LHCN-M2 (cell line): ENCODE measurements around the gene ARHGEF40. TPM values are rescaled to one million over a fixed set of nuclear protein-coding genes. Genes with fewer than 3 reads are reported as not detected.
A peak's percentile ranks its signal among the peaks of the same experiment; 100 is the strongest.

Experiments used
- DNase-seq: peaks from one replicate; pipeline ENCODE4 v3.0.0-alpha.2; 2012; ENCODE audit warnings: low read depth
- total RNA-seq: library from RNA; depleted of rRNA; stranded (reverse); fragments of >200 nt; gene quantifications from 2 replicates; pipeline ENCODE4 v1.2.3, GENCODE V29; 2014

The ARHGEF40 gene
- total RNA-seq, 1 experiment from 2014 or later, result 42.0 TPM

DNA sequence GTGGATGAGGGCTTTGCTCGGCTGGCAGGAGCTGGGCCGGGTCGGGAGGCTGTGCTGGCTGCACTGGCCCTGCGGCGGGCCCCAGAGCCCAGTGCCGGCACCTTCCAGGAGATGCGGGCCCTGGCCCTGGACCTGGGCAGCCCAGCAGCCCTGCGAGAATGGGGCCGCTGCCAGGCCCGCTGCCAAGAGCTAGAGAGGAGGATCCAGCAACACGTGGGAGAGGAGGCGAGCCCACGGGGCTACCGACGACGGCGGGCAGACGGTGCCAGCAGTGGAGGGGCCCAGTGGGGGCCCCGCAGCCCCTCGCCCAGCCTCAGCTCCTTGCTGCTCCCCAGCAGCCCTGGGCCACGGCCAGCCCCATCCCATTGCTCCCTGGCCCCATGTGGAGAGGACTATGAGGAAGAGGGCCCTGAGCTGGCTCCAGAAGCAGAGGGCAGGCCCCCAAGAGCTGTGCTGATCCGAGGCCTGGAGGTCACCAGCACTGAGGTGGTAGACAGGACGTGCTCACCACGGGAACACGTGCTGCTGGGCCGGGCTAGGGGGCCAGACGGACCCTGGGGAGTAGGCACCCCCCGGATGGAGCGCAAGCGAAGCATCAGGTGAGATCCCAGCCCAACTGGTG is 11.5 kb downstream of the ARHGEF40 start:
- DNase-seq, result no peak

- no peak for DNase-seq
Observed at GRCh38 chr14:21083565-21084325, 13.6 kb downstream of the ARHGEF40 start.

GRCh38 chr14:21084396-21084795 is 14.3 kb downstream of the ARHGEF40 start:
- no peak for DNase-seq

- DNase-seq, result no peak
Observed at GRCh38 chr14:21084998-21085853, 15.1 kb downstream of the ARHGEF40 start.

- no peak for DNase-seq
Observed at GRCh38 chr14:21086908-21087293, 16.8 kb downstream of the ARHGEF40 start.

DNA sequence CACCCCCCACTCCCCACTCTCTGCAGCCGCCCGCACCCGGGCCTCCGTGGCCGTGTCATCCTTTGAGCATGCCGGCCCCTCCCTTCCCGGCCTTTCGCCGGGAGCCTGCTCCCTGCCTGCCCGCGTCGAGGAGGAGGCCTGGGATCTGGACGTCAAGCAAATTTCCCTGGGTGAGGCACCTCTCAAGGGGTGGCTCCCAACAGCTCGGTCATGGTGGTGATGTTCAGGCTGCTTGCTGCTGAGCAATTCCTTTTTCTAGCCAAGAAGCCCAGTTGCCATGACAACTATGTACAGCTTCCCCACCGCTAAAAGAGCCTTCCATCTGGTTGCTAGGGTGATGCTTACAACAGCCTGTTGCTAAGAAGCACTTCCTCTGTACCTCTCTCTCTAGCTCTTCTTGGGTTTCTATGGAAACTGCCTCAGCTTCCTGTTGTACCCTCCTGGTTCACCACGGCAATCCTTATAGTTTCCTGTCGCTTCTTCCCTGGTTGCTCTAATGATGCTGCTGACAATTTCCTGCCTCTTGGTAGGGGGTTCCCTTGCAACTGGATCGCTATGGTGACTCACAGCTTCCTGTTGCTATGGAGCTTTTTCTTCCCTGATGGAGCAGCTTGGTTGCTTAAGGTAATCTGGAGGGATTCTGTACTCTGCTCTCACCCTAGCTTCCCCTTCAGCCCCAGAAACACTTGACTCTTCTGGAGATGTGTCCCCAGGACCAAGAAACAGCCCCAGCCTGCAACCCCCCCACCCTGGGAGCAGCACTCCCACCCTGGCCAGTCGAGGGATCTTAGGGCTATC is 17.4 kb downstream of the ARHGEF40 start:
- peak; percentile 80 for DNase-seq

GRCh38 chr14:21088687-21089086 is 18.6 kb downstream of the ARHGEF40 start:
- no peak for DNase-seq

DNA sequence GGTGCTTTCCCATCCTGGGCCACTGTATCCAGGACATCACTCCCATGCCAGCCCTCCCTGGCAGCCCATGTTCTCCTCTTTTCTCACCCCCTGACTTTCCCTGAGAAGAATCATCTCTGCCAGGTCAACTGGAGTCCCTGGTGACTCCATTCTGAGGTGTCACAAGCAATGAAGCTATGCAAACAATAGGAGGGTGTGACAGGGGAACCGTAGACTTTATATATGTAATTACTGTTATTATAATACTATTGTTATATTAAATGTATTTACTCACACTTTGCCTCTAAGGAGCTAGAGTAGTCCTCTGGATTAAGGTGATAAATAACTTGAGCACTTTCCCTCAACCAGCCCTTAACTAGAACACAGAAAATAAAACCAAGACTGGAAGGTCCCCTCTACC is 19.2 kb downstream of the ARHGEF40 start:
- no peak for DNase-seq

DNA sequence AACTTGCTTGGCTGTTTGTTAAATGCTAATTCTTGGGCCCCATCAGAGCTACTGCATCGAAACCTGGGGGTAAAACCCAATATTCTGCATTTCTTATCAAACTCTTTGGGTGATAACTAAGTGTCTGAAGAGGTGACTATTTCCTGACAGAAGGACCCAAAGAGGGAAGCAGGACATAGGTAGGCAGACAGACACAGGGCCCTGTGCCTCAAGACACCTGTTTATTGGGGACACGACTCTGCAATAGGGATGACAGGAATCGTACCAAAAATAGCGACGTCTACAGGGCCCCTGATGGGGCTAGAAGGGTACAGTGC is 19.7 kb downstream of the ARHGEF40 start:
- no peak for DNase-seq

GRCh38 chr14:21090194-21090939 is 20.3 kb downstream of the ARHGEF40 start:
- DNase-seq, result no peak

GRCh38 chr14:21090940-21091663 is 21.0 kb downstream of the ARHGEF40 start:
- no peak for DNase-seq

GRCh38 chr14:21091821-21092272 is 21.7 kb downstream of the ARHGEF40 start:
- DNase-seq, result no peak

DNA sequence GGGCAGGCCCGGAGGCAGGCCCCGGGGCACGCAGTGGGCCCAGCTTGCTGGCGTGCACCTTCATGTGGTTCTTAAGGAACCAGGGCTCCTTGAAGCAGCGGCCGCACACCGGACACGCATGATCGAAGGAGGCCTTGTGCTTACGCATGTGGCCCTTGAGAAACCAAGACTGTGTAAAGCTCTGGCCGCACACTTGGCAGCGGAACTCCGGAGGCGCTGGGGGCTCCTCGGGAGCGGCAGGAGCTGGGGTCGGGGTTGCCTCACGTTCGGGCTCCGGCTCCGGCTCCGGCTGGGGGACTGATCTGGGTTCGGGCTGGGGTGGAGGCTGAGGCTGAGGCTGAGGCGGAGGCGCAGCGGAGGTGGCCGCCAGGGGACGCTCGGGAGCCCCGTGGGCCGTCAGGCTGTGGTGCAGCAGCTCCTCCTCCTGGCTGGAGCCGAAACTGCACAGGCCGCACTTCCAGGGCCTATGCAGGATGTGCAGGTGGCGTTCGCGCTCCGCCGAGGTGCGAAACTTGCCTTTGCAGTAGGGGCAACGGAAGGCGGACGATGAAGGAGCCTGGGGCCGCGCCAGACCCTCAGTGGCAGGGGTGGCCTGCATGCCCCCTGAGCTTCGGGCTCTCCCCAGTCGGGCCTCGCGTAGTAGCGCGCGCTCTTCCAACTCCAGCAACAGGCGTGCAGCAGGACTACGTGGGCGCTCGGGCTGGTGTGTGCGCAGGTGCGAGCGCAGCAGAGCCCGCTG is 22.3 kb downstream of the ARHGEF40 start:
- DNase-seq, result peak; percentile 43

GRCh38 chr14:21093018-21093417 is 22.9 kb downstream of the ARHGEF40 start:
- no peak for DNase-seq

DNA sequence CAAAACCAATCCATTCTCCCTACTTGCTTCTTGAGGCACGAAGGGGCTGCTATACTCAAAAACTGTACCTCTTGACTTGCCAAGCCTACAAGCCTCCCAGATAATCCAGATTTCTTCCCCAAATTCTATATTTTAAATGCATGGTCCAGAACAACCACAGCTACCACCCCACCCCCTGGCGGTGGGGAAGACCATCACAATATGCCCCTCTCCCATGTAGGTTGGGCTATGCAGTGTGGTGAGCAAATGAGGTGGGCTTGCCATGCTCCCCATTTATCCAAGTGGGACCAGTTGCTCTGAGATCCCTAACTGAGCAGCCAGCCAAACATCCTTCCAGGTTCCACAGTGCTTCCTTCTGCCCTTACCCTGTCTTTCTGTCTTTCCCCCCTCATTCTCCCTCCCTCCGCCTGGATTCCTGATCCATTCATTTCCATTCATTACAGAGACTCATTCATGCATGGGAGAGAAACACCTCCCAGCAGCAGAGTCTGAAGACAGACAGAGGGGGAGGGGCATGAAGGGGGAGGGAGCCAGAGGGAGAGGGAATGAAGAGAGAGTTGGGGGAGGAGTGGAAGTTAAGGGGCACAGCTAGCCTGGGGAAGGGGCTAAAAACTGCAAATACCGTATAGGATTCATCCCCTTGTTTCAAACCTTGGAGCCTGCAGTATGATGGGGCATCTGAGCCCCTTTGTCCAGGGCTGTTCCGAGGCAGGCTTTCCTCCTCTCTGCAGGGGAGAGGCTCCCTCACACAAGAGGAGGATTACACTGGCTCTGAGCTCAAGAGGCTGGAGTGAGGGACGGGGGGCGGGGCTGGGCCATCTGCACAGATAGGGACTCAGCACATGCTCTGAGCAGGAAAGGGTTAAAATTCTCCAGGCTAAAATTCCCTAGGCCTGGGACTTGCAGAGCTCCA is 23.9 kb downstream of the ARHGEF40 start:
- DNase-seq, result no peak

- DNase-seq, result peak; percentile 50
Observed at GRCh38 chr14:21095430-21096205, 25.5 kb downstream of the ARHGEF40 start.

GRCh38 chr14:21096438-21096837 is 26.3 kb downstream of the ARHGEF40 start:
- no peak for DNase-seq
